Upper lobe of right lung (tissue), 1 donor: ENCODE data around the gene CKS1B. TPM values are rescaled to one million over a fixed set of nuclear protein-coding genes. Genes with fewer than 3 reads are reported as not detected.

Experiments used
- ATAC-seq: fragments of 200-7000 bp; cut with Tn5 transposase; one replicate; pipeline ENCODE4 v1.9.1; 2020; ENCODE audit warnings: mild to moderate bottlenecking, moderate library complexity
- DNase-seq: peaks from one replicate; pipeline ENCODE4 v3.0.0-alpha.2; 2020
- H3K27ac ChIP-seq: fragments of 200-600 bp; one replicate; pipeline ENCODE4 v1.8.0; 2022
- H3K27me3 ChIP-seq: fragments of 200-600 bp; one replicate; pipeline ENCODE4 v1.8.0; 2022; ENCODE audit warnings: mild to moderate bottlenecking
- H3K36me3 ChIP-seq: fragments of 200-600 bp; one replicate; pipeline ENCODE4 v1.8.0; 2022
- H3K4me1 ChIP-seq: fragments of 200-600 bp; one replicate; pipeline ENCODE4 v1.8.0; 2022
- H3K4me3 ChIP-seq: fragments of 200-600 bp; one replicate; pipeline ENCODE4 v1.8.0; 2022; ENCODE audit warnings: mild to moderate bottlenecking
- H3K9me3 ChIP-seq: fragments of 200-600 bp; one replicate; pipeline ENCODE4 v1.8.0; 2022
- CTCF ChIP-seq: fragments of 200-600 bp; IDR thresholded peaks from one replicate; pipeline ENCODE4 v1.8.0; 2022; ENCODE audit warnings: antibody characterized with exemption
- intact Hi-C: fragments of 100-400 bp; cut with DNase I; formaldehyde crosslinking; loops from one replicate; pipeline ENCODE4 v1.11.0; 2022
- total RNA-seq: library from RNA; stranded (reverse); fragmentation: NEBNext Ultra II Directional; extraction: Animal tissue kit (Norgen Biotek cat#: 25700); gene quantifications from one replicate; pipeline ENCODE4 v1.2.1, GENCODE V29; 2021
- donor health status: DM: no; HTN: yes; CAD: no; lungs with severe emphysema.

CKS1B gene
- total RNA-seq, 1 donor from 2014 or later: 27.0 TPM

DNA sequence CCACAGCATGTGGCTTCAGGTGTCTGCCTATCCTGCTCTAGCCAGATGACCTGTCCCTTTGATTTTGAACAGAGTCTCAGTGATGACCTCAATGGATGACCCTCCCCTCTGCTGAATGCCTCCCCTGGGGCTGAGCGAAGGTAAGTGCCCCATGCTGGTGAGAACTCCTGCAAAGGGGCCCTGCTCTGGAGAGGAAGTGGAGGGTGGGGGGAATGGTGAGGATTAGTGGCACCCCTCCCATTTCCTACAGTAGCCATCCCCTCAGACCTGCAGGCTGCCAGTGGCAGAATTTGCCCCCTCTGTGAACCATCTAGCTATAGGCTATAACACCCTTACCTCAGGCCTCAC, 34.3 kb upstream of the CKS1B start:
- H3K27ac ChIP-seq: no peak overlapping the region
- no peak for TF ChIP-seq CTCF

GRCh38 chr1:154940651-154941194, 33.8 kb upstream of the CKS1B start:
- H3K27me3 ChIP-seq: no peaks in the 10 kb centered on the region
- peaks cover 41% of the 10 kb centered on the region for H3K4me1 ChIP-seq
- H3K9me3 ChIP-seq: no peaks in the 10 kb centered on the region
- peaks cover 10% of the 10 kb centered on the region for H3K36me3 ChIP-seq
- H3K4me3 ChIP-seq: no peak overlapping the region
- DNase-seq (no peak), ATAC-seq (no peak)
- no peak overlapping the region for H3K27ac ChIP-seq
- intact Hi-C loops: no loop called here
- no peak for TF ChIP-seq CTCF

More for the DNA sequence above, 34.3 kb upstream of the CKS1B start:
- Histone ChIP-seq H3K9me3 (no peaks in the 10 kb centered on the region), H3K36me3 (peaks cover 4% of the 10 kb centered on the region), H3K27me3 (no peaks in the 10 kb centered on the region), H3K4me1 (peaks cover 46% of the 10 kb centered on the region), H3K4me3 (no peak overlapping the region)
- DNase-seq (no peak), ATAC-seq (no peak)
- intact Hi-C loops: no loop called here

GRCh38 chr1:154941333-154942013, 33.0 kb upstream of the CKS1B start:
- H3K9me3 ChIP-seq: no peaks in the 10 kb centered on the region
- no peak for TF ChIP-seq CTCF
- peaks cover 17% of the 10 kb centered on the region for H3K36me3 ChIP-seq
- no peaks in the 10 kb centered on the region for H3K27me3 ChIP-seq
- no peak for DNase-seq
- peaks cover 36% of the 10 kb centered on the region for H3K4me1 ChIP-seq
- intact Hi-C loops: no loop called here
- H3K4me3 ChIP-seq: no peak overlapping the region
- peak overlapping the region; percentile 44 for H3K27ac ChIP-seq
- ATAC-seq: no peak

GRCh38 chr1:154943649-154944400, 30.7 kb upstream of the CKS1B start:
- Histone ChIP-seq H3K4me1 (peaks cover 28% of the 10 kb centered on the region), H3K9me3 (no peaks in the 10 kb centered on the region), H3K27me3 (no peaks in the 10 kb centered on the region), H3K4me3 (no peak overlapping the region), H3K36me3 (peaks cover 37% of the 10 kb centered on the region), H3K27ac (peak overlapping the region; percentile 51)
- peak; percentile 73 for TF ChIP-seq CTCF
- DNase-seq (no peak), ATAC-seq (peak; percentile 56)
- intact Hi-C loops: no loop called here

- Histone ChIP-seq H3K27me3 (no peaks in the 10 kb centered on the region), H3K4me1 (peaks cover 28% of the 10 kb centered on the region), H3K36me3 (peaks cover 37% of the 10 kb centered on the region), H3K27ac (no peak overlapping the region), H3K4me3 (no peak overlapping the region), H3K9me3 (no peaks in the 10 kb centered on the region)
- DNase-seq (no peak), ATAC-seq (no peak)
- TF ChIP-seq CTCF: no peak
- intact Hi-C loops: no loop called here
Observed at GRCh38 chr1:154944401-154945159, 29.9 kb upstream of the CKS1B start.
